ENCODE measurements around the gene WDR93.

- TF ChIP-seq CTCF (IDR thresholded peaks at IDR 0.05): no peak
- no peak for TF ChIP-seq ZFX (IDR thresholded peaks at IDR 0.05; ENCODE audit: borderline replicate concordance)
Observed at GRCh38 chr15:89725064-89725463, 34.5 kb downstream of the WDR93 start.
